NCI-H82 treated with DMSO at 0.1 percent for 48 hours (cell line): ENCODE results near the gene OPN1MW.
"Not testable (repeated sequence)": the region's sequence is repeated elsewhere in the genome, so short reads cannot be mapped to it uniquely, and the experiment has no call there.

Experiments used
- DNase-seq: peaks from one replicate; lab custom pipeline; 2025; ENCODE audit not compliant: unreplicated experiment; lab: John Stamatoyannopoulos, UW

OPN1MW gene

GRCh38 chrX:154209670-154210418, 27.4 kb downstream of the OPN1MW start:
- DNase-seq, result not testable (repeated sequence)

GRCh38 chrX:154211057-154211456, 28.7 kb downstream of the OPN1MW start:
- not testable (repeated sequence) for DNase-seq

GRCh38 chrX:154211499-154211898, 29.1 kb downstream of the OPN1MW start:
- not testable (repeated sequence) for DNase-seq

DNA sequence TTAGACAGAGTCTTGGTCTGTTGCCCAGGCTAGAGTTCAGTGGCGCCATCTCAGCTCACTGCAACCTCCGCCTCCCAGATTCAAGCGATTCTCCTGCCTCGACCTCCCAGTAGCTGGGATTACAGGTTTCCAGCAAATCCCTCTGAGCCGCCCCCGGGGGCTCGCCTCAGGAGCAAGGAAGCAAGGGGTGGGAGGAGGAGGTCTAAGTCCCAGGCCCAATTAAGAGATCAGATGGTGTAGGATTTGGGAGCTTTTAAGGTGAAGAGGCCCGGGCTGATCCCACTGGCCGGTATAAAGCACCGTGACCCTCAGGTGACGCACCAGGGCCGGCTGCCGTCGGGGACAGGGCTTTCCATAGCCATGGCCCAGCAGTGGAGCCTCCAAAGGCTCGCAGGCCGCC, 37.1 kb downstream of the OPN1MW start, which contains the start of gene OPN1MW2:
OPN1MW2 (plus strand) TSS at position 301 of the 400 bp plus-strand sequence; CDS start at position 361, 60 bp downstream.
- not testable (repeated sequence) for DNase-seq

DNA sequence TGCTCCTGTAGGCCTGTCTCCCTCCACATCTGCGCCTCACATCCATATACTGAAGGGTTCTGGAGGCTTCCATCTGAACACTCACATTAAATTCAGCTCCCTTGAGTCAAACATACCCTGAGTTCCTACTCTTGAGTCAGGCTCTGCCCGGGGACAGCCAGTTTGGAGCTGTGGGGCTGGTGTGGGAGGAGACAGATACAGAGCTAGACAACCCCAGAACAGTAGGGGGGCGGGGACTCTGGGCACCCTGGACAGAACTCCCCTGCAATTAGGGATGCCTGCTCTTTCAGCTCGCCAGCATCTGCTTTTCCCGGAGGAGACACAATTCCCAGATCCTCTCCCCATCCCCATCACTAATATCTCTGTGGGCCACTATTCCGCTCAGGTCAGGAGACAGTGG, 42.9 kb downstream of the OPN1MW start:
- not testable (repeated sequence) for DNase-seq

GRCh38 chrX:154226706-154227105, 44.3 kb downstream of the OPN1MW start:
- DNase-seq, result not testable (repeated sequence)

GRCh38 chrX:154231443-154231842, 49.0 kb downstream of the OPN1MW start:
- not testable (repeated sequence) for DNase-seq

DNA sequence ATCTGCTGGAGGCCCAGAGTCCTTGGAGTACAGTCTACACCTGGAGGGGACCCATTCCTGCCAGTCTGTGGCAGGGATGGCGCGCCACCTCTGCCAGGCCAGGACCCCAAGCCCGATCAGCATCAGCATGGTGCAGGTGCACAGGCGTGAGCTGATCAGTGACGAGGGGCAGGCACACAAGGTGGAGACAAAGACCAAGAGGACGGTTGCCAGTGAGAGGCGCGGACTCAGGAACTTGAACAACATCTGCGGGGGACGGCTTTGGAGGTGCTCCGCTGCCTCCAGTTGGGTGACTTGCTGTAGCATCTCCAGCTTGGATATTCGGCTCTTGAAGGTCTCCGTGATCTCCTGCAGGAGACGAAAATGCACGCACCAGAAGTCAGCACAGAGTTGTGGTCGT, 51.2 kb downstream of the OPN1MW start:
- not testable (repeated sequence) for DNase-seq

GRCh38 chrX:154238939-154239559, 56.7 kb downstream of the OPN1MW start:
- DNase-seq, result not testable (repeated sequence)

DNA sequence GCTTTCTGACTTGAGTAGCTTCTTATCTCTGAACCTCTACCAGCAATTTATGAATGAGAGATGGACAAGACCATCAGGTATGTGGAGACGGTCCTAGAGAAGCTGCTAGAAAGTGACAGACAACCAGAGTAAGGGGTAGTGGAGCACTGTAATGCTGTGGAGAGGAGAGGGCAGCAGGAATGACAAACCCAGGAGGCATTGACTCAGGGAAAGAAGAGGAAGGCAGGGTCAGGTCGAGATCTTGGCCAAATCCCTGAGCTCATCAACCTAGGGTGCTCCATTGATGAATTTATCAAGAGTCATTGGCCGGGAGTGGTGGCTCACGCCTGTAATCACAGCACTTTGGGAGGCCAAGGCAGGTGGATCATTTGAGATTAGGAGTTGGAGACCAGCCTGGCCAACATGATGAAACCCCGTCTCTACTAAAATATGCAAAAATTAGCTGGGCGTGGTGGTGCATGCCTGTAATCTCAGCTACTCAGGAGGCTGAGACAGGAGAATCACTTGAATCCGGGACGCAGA, 57.6 kb downstream of the OPN1MW start:
- DNase-seq, result not testable (repeated sequence)
